GM10266 (cell line): ENCODE data around the gene TCF12.
"Not testable (repeated sequence)": the region's sequence is repeated elsewhere in the genome, so short reads cannot be mapped to it uniquely, and the experiment has no call there.

Experiments
- DNase-seq: peaks from one replicate; pipeline ENCODE4 v3.0.0; 2012; ENCODE audit errors: extremely low spot score
- TF ChIP-seq, protein P1 (sequence below): IDR thresholded peaks from 2 replicates; pipeline ENCODE4 v1.5.1; 2012; ENCODE audit warnings: mild to moderate bottlenecking, low read depth; ENCODE audit not compliant: control insufficient read depth, insufficient read depth; ENCODE audit errors: missing control alignments

The TCF12 gene

DNA sequence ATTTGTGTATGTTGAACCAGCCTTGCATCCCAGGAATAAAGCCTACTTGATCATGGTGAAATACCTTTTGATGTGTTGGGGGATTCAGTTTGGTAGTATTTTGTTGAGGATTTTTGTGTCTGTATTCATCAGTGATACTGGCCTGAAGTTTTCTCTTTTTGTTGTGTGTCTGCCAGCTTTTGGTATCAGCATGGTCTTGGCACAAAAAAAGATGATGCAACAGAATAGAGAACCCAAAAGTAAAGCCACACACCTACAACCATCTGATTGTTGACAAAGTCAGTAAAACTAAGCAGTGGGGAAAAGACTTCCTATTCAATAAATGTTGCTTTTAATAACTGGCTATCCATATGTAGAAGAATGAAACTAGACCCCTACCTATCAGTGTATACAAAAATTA is 77.6 kb downstream of the TCF12 start:
- DNase-seq = no peak
- TF ChIP-seq, protein P1, sequence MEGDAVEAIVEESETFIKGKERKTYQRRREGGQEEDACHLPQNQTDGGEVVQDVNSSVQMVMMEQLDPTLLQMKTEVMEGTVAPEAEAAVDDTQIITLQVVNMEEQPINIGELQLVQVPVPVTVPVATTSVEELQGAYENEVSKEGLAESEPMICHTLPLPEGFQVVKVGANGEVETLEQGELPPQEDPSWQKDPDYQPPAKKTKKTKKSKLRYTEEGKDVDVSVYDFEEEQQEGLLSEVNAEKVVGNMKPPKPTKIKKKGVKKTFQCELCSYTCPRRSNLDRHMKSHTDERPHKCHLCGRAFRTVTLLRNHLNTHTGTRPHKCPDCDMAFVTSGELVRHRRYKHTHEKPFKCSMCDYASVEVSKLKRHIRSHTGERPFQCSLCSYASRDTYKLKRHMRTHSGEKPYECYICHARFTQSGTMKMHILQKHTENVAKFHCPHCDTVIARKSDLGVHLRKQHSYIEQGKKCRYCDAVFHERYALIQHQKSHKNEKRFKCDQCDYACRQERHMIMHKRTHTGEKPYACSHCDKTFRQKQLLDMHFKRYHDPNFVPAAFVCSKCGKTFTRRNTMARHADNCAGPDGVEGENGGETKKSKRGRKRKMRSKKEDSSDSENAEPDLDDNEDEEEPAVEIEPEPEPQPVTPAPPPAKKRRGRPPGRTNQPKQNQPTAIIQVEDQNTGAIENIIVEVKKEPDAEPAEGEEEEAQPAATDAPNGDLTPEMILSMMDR = no peak

DNA sequence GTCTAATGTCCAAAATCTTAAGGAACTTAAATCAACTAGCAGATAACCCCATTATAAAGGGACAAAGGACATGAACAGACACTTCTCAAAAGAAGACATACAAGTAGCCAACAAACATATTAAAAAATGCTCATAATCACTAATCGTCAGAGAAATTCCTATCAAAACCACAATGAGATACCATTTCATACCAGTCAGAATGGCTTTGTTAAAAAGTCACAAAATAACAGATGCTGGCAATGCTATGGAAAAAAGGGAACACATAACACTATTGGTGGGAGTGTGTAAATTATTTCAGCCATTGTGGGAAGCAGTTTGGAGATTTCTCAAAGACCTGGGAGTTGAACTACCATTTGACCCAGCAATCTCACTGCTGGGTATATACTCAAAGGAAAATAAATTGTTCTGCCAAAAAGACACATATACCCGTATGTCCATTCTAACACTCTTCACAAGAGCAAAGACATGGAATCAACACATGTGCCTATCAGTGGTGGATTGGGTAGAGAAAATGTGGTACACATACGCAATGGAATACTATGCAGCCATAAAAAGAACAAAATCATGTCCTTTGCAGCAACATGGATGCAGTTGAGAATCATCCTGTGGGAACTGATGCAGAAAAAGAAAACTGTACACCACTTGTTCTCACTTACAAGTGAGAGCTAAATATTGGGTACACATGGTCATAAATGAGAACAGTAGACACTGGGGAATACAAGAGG is 78.5 kb downstream of the TCF12 start:
- TF ChIP-seq, protein P1 = no peak
- DNase-seq = no peak

DNA sequence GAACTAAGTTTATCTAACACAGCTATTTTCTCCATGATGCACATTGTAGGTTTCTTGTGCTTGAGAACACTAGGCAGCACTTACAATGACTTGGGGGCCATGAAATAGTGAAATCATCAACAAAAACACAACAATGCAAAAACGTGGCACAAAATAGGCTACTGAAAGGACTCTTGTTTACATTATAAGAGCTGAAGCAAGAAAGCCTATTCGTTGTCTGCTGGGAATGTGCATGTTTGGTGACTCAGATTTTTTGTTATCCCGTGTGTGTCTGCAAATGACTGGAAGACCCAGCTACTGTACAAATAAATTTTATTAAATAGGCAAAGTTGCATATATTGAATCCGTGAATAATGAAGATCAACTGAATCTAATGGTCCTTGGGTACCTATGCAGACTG is 85.0 kb downstream of the TCF12 start:
- TF ChIP-seq, protein P1 = no peak
- no peak for DNase-seq

DNA sequence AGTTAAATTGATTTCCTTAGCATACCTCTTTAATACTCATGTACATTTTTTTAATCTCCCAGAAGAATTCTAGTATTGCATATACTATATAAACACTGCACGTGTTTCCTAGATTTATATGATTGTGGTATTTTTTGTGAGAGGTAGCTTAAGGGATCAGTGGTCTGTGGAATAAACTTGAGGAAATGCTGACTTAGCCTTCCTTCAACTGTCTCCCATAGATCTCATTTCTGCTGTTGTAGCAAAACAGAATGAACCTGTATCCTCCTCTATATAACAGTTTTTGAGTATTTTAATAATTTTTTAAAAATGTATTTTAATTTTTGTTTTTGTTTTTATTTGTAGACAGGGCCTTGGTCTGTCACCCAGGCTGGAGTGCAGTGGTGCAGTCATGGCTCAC is 86.8 kb downstream of the TCF12 start:
- DNase-seq = no peak
- TF ChIP-seq, protein P1 = no peak

DNA sequence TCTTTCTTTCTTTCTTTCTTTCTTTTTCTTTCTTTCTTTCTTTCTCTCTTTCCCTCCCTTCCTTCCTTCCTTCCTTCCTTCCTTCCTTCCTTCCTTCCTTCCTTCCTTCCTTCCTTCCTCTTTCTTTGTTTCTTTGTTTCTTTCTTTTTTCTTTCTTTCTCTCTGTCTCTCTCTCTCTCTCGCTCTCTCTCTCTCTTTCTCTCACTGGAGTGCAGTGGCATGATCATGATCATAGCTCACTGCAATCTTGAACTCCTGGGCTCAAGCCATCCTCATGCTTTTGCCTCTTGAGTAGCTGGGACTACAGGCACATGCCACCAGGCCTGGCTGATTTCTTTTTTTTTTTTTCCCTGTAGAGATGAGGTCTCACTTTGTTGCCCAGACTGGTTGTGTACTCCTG is 89.4 kb downstream of the TCF12 start:
- not testable (repeated sequence) for DNase-seq

DNA sequence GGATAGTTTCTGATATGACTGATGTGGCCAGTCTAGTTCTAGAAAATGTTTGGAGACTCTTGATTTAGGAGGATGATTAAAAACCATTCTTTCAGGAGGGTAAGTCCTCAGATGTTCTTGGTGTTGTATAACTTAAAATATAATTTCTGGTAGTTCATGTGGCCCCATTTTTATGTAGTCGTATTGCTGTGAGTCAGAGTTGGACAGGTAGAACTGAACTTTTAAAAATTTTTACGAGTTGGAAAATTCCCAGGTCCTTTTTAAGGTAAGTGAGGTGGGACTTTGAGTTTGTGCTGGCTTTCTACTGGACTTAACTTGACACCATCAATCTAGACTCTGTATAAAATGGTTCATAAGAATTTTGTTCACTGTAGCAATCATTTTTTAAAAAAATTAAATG is 92.3 kb downstream of the TCF12 start:
- TF ChIP-seq, protein P1 = no peak
- DNase-seq = no peak

DNA sequence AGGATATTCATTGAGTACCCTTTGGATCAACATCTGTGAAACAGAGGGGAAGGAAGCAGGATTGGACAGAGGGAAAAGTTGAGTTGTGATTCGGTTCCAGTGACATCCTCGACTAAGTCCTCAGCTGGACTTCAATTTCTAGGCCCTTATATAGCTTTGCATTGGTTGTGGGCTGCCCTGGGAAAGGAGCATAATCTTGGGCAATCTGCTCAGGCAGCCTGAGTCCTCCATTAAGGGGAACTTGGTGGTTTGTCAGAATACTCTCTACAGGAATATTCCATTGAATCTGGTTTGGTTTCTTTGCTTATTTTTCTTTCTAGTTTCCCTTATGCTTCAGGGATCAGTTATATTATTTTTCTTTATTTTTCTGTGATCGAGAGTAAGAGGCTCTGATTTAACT is 94.1 kb downstream of the TCF12 start:
- no peak for DNase-seq
- TF ChIP-seq, protein P1 = no peak

DNA sequence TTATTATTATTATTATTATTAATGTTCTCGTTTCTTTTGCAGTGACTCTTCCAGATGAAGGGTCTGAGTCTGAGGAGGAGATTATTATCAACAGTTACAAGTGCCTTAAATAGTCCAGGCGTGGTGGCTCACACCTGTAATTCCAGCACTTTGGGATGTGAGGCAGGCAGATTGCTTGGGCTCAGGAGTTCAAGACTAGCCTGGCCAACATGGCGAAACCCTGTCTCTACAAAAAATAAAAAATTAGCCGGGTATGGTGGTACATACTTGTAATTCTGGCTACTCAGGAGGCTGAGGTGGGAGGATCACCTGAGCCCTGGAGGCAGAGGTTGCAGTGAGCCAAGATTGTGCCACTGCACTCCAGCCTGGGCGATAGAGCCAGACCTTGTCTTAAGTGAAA is 96.5 kb downstream of the TCF12 start:
- not testable (repeated sequence) for DNase-seq
